IMR-90 (cell line): ENCODE data around the gene FES. TPM values are rescaled to one million over a fixed set of nuclear protein-coding genes. Genes with fewer than 3 reads are reported as not detected.

Experiments
- ATAC-seq: fragments of 200-7000 bp; cut with Tn5 transposase; 2 replicates; pipeline ENCODE4 v1.9.1; 2020; ENCODE audit warnings: low read depth, mild to moderate bottlenecking, moderate library complexity
- BruUV-seq: library from RNA; stranded (reverse); fragments of 400-500 nt; replicated peaks from 2 replicates; lab custom pipeline; 2021; lab: Mats Ljungman, UMichigan
- CTCF ChIA-PET: fragments of 300-600 bp; formaldehyde crosslinking; extraction: SDS; loops from one replicate; lab custom pipeline; 2021; ENCODE audit warnings: antibody characterized with exemption; lab: Yijun Ruan, JAX
- POLR2A ChIA-PET: fragments of 300-600 bp; sonication (Branson Sonifier 250); formaldehyde crosslinking; loops from one replicate; lab custom pipeline; 2022; ENCODE audit warnings: antibody characterized with exemption; ENCODE audit not compliant: unreplicated experiment; lab: Charles Lee
- DNase-seq: peaks from one replicate; pipeline ENCODE4 v3.0.0; 2013
- H2AFZ ChIP-seq: replicated peaks from 2 replicates; pipeline ENCODE3; 2013; ENCODE audit warnings: low read length, mild to moderate bottlenecking; ENCODE audit not compliant: poor library complexity
- H2AK5ac ChIP-seq: 2 replicates; pipeline ENCODE4 v1.6.1; 2013; ENCODE audit warnings: low read depth, low read length, inconsistent platforms
- H2AK9ac ChIP-seq: replicated peaks from 2 replicates; pipeline ENCODE3; 2013; ENCODE audit warnings: mild to moderate bottlenecking, low read depth, low read length, moderate library complexity; ENCODE audit not compliant: poor library complexity
- H2BK120ac ChIP-seq: 2 replicates; pipeline ENCODE4 v1.6.1; 2013; ENCODE audit warnings: low read depth, low read length, inconsistent platforms
- H2BK15ac ChIP-seq: 3 replicates; pipeline ENCODE4 v1.6.1; 2013; ENCODE audit warnings: low read depth, low read length, inconsistent platforms
- H2BK20ac ChIP-seq: 2 replicates; pipeline ENCODE4 v1.6.1; 2013; ENCODE audit warnings: low read depth, mild to moderate bottlenecking, inconsistent platforms, low read length, moderate library complexity
- H2BK5ac ChIP-seq: 2 replicates; pipeline ENCODE4 v1.6.1; 2013; ENCODE audit warnings: mild to moderate bottlenecking, low read depth, low read length, inconsistent platforms; ENCODE audit not compliant: poor library complexity, severe bottlenecking
- H3K14ac ChIP-seq: replicated peaks from 2 replicates; pipeline ENCODE4 v1.6.1; 2013; ENCODE audit warnings: low read depth, low read length, inconsistent platforms
- H3K18ac ChIP-seq: 2 replicates; pipeline ENCODE4 v1.6.1; 2013; ENCODE audit warnings: low read depth, low read length, control low read depth
- H3K23ac ChIP-seq: 2 replicates; pipeline ENCODE4 v1.6.1; 2013; ENCODE audit warnings: low read depth, low read length, inconsistent platforms
- H3K27ac ChIP-seq: 2 replicates; pipeline ENCODE4 v1.5.1; 2013; ENCODE audit warnings: mild to moderate bottlenecking, control low read depth, low read length; ENCODE audit not compliant: insufficient read depth
- H3K27me3 ChIP-seq: 2 replicates; pipeline ENCODE4 v1.6.1; 2013; ENCODE audit warnings: low read length; ENCODE audit not compliant: control insufficient read depth, insufficient read depth
- H3K36me3 ChIP-seq: 2 replicates; pipeline ENCODE4 v1.6.1; 2013; ENCODE audit warnings: low read length, mixed read lengths; ENCODE audit not compliant: control insufficient read depth, insufficient read depth
- H3K4ac ChIP-seq: 2 replicates; pipeline ENCODE4 v1.6.1; 2013; ENCODE audit warnings: low read depth, low read length, inconsistent platforms
- H3K4me1 ChIP-seq: 2 replicates; pipeline ENCODE4 v1.6.1; 2013; ENCODE audit warnings: low read length, mixed read lengths; ENCODE audit not compliant: control insufficient read depth, insufficient read depth
- H3K4me2 ChIP-seq: 2 replicates; pipeline ENCODE4 v1.6.1; 2013; ENCODE audit warnings: low read depth, mild to moderate bottlenecking, control low read depth, low read length, moderate library complexity
- H3K4me3 ChIP-seq: 2 replicates; pipeline ENCODE4 v1.5.1; 2013; ENCODE audit warnings: low read depth, mild to moderate bottlenecking, control low read depth, low read length, moderate library complexity; ENCODE audit not compliant: insufficient read depth
- H3K56ac ChIP-seq: 2 replicates; pipeline ENCODE4 v1.6.1; 2013; ENCODE audit warnings: low read length, inconsistent platforms; ENCODE audit not compliant: insufficient read depth; ENCODE audit errors: extremely low read depth
- H3K79me1 ChIP-seq, 2 experiments: 2 replicates each; pipeline ENCODE4 v1.6.1; 2013; ENCODE audit warnings: low read length in 2 of 2, inconsistent platforms in 1 of 2, low read depth in 1 of 2
- H3K9ac ChIP-seq: 2 replicates; pipeline ENCODE4 v1.6.1; 2013; ENCODE audit warnings: low read depth, low read length, control low read depth
- H3K9me1 ChIP-seq: 2 replicates; pipeline ENCODE4 v1.6.1; 2013; ENCODE audit warnings: low read length, inconsistent platforms; ENCODE audit not compliant: insufficient read depth
- H3K9me3 ChIP-seq: 2 replicates; pipeline ENCODE4 v1.6.1; 2013; ENCODE audit warnings: low read length; ENCODE audit not compliant: control insufficient read depth, insufficient read depth
- H4K20me1 ChIP-seq: 2 replicates; pipeline ENCODE4 v1.6.1; 2013; ENCODE audit warnings: low read length, inconsistent platforms; ENCODE audit not compliant: insufficient read depth
- H4K5ac ChIP-seq: 2 replicates; pipeline ENCODE4 v1.6.1; 2013; ENCODE audit warnings: mild to moderate bottlenecking, low read depth, low read length, control low read depth
- H4K8ac ChIP-seq, 2 experiments: 2 replicates each; pipeline ENCODE4 v1.6.1; 2013; ENCODE audit warnings: low read depth in 2 of 2, low read length in 2 of 2, control low read depth in 1 of 2, inconsistent platforms in 1 of 2
- H4K91ac ChIP-seq: 2 replicates; pipeline ENCODE4 v1.6.1; 2013; ENCODE audit warnings: low read depth, low read length, inconsistent platforms; ENCODE audit not compliant: insufficient read depth
- BHLHE40 ChIP-seq: fragments of 150-350 bp; IDR thresholded peaks from 2 replicates; pipeline ENCODE4 v1.6.1; 2016; ENCODE audit warnings: mild to moderate bottlenecking, low read depth, low read length
- CTCF ChIP-seq: conservative IDR thresholded peaks from 2 replicates; pipeline ENCODE4 v1.5.1; 2012; ENCODE audit warnings: mild to moderate bottlenecking, low read depth, low read length, improper control_type of control experiment
- FOS ChIP-seq: fragments of 150-350 bp; IDR thresholded peaks from 2 replicates; pipeline ENCODE4 v1.6.1; 2016; ENCODE audit warnings: low read depth, low read length
- MAFK ChIP-seq: IDR thresholded peaks from 2 replicates; pipeline ENCODE4 v1.6.1; 2012; ENCODE audit warnings: low read depth, low read length, improper control_type of control experiment
- WGBS, 2 experiments: methylation state at CpG; one replicate each; pipeline versions ENCODE4 v1.1.5 to v1.1.7; 2013; ENCODE audit warnings: missing lambda C conversion rate in 2 of 2; ENCODE audit not compliant: insufficient read length in 1 of 2; ENCODE audit errors: extremely low coverage in 2 of 2; 5-methylcytosine and 5-hydroxymethylcytosine counted together
- dilution Hi-C: fragments of 300-500 bp; cut with HindIII; formaldehyde crosslinking; loops from one replicate; pipeline ENCODE4 v1.14.3; 2018; ENCODE audit warnings: low sequenced_read_pairs; ENCODE audit not compliant: unreplicated experiment
- in situ Hi-C: fragments of 300-500 bp; cut with MboI; formaldehyde crosslinking; loops from 3 replicates; pipeline ENCODE4 v1.14.3; 2019; ENCODE audit warnings: low sequenced_read_pairs, inconsistent platforms, mixed read lengths
- intact Hi-C: fragments of 100-400 bp; cut with micrococcal nuclease; formaldehyde crosslinking; loops from 2 replicates; pipeline ENCODE4 v1.10.0; 2022
- polyA plus RNA-seq, 3 experiments: library from polyadenylated mRNA; depleted of rRNA; stranded (reverse); fragments of >200 nt; gene quantifications; 2 replicates each; pipeline ENCODE4 v1.2.3, GENCODE V29; 2012; ENCODE audit warnings: low replicate concordance in 1 of 3
- total RNA-seq: library from RNA; depleted of rRNA; stranded (reverse); fragments of >200 nt; gene quantifications from 2 replicates; pipeline ENCODE4 v1.2.3, GENCODE V29; 2012

Gene FES
- total and polyA plus RNA-seq, 2 of the 4 experiments (the other 2 are of a cell fraction) = 10.5 to 11.7 TPM

GRCh38 chr15:90862487-90862886, 21.8 kb upstream of the FES start:
- H3K36me3 ChIP-seq = no peaks in the 10 kb centered on the region
- no peaks in the 10 kb centered on the region for H3K79me1 ChIP-seq

More at GRCh38 chr15:90862487-90862886, 21.8 kb upstream of the FES start:
- Histone ChIP-seq H4K91ac (no peak overlapping the region), H4K8ac (no peak overlapping the region), H2BK5ac (no peak overlapping the region), H2AK5ac (no peak overlapping the region), H4K5ac (no peak overlapping the region), H3K4me2 (no peak overlapping the region), H3K9ac (no peak overlapping the region), H2BK20ac (no peak overlapping the region), H2BK15ac (no peak overlapping the region), H4K20me1 (no peaks in the 10 kb centered on the region), H3K4ac (no peak overlapping the region), H3K9me3 (no peaks in the 10 kb centered on the region), H3K27ac (no peak overlapping the region), H3K27me3 (no peaks in the 10 kb centered on the region; the same call in 1 of the 2 replicates), H3K14ac (no peak overlapping the region), H3K4me3 (no peak overlapping the region), H3K23ac (no peak overlapping the region), H3K56ac (no peak overlapping the region), H3K4me1 (peaks cover 6% of the 10 kb centered on the region), H3K9me1 (peaks cover 3% of the 10 kb centered on the region; the same call in 1 of the 2 replicates), H2AK9ac (no peak overlapping the region), H2AFZ (no peak overlapping the region), H3K18ac (no peak overlapping the region), H2BK120ac (no peak overlapping the region)
- TF ChIP-seq FOS (no peak), BHLHE40 (no peak), CTCF (no peak), MAFK (peak; percentile 41)
- POLR2A ChIA-PET = no interaction called here
- no peak for ATAC-seq
- dilution Hi-C loops = no loop called here
- in situ Hi-C loops = no loop called here
- no TSS peak for BruUV-seq
- DNase-seq = no peak
- intact Hi-C loops = no loop called here
- CTCF ChIA-PET = no interaction called here
- WGBS, 2 experiments = no CpG with 5 or more reads among the region's 6 CpGs
